Epithelial cell of proximal tubule (primary cell): ENCODE results near the gene PPFIA2. TPM values are rescaled to one million over a fixed set of nuclear protein-coding genes. Genes with fewer than 3 reads are reported as not detected.

ENCODE experiments used
- DNase-seq: peaks from one replicate; pipeline ENCODE4 v3.0.0-alpha.2; 2011; ENCODE audit warnings: low read depth
- H3K4me3 ChIP-seq: 2 replicates; pipeline ENCODE4 v1.5.1; 2011; ENCODE audit warnings: low read depth, mild to moderate bottlenecking, low read length
- total RNA-seq: library from RNA; depleted of rRNA; stranded (reverse); fragments of >200 nt; gene quantifications from 2 replicates; pipeline ENCODE4 v1.2.3, GENCODE V29; 2015
- TF ChIP-seq, protein P1 (sequence below): conservative IDR thresholded peaks from 2 replicates; pipeline ENCODE4 v1.5.1; 2012; ENCODE audit warnings: low read depth, mild to moderate bottlenecking, low read length

PPFIA2 gene
- total RNA-seq, 1 donor from 2014 or later = 0.06 TPM

- no peak for DNase-seq
- TF ChIP-seq, protein P1, sequence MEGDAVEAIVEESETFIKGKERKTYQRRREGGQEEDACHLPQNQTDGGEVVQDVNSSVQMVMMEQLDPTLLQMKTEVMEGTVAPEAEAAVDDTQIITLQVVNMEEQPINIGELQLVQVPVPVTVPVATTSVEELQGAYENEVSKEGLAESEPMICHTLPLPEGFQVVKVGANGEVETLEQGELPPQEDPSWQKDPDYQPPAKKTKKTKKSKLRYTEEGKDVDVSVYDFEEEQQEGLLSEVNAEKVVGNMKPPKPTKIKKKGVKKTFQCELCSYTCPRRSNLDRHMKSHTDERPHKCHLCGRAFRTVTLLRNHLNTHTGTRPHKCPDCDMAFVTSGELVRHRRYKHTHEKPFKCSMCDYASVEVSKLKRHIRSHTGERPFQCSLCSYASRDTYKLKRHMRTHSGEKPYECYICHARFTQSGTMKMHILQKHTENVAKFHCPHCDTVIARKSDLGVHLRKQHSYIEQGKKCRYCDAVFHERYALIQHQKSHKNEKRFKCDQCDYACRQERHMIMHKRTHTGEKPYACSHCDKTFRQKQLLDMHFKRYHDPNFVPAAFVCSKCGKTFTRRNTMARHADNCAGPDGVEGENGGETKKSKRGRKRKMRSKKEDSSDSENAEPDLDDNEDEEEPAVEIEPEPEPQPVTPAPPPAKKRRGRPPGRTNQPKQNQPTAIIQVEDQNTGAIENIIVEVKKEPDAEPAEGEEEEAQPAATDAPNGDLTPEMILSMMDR = no peak
- H3K4me3 ChIP-seq = no peak overlapping the region
Observed at GRCh38 chr12:81253360-81253759, 505.8 kb downstream of the PPFIA2 start.

DNA sequence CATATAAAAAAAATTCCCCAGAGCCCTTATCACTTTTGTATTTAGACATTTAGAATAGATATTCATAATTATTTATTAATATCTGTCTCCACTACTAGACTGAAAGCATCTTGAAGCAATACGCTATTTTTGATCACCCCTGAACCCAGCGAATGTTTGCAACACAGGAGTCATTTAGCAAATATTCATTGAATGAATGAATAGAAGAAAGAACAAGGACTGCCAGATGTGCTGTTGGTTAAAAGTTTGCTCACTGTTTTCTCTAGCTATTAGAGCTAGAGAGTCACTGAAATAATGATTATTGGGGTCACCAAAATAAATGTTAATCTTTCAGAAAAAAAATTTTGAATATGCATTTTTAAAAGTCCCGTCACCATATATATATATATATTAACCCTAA, 506.9 kb downstream of the PPFIA2 start:
- TF ChIP-seq, protein P1 = no peak
- DNase-seq = no peak
- no peak overlapping the region for H3K4me3 ChIP-seq

GRCh38 chr12:81249976-81250375, 509.2 kb downstream of the PPFIA2 start:
- no peak for DNase-seq
- TF ChIP-seq, protein P1 = no peak
- H3K4me3 ChIP-seq = no peak overlapping the region

GRCh38 chr12:81245907-81246570, 513.1 kb downstream of the PPFIA2 start:
- TF ChIP-seq, protein P1 = no peak
- H3K4me3 ChIP-seq = no peak overlapping the region
- DNase-seq = no peak

DNA sequence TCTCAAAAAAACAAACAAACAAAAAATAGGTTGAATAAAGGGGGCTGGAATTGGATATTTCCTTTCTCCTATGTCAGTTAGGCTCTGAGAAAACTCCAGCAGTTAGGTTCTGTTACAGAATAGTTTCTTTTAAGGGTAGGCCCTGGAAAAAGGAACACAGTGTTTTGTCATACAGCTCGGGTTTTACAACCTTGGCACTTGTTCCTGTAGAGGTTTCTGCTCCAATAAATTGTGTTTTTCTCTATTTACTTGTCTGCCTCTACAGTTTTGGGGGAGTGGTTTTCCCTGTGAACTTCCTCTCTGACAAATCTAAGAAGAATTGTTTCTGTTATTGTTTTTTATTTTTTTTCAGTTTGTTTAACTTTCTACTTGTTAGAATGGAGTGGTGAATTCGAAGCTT, 513.7 kb downstream of the PPFIA2 start:
- TF ChIP-seq, protein P1 = no peak
- H3K4me3 ChIP-seq = no peak overlapping the region
- DNase-seq = no peak

DNA sequence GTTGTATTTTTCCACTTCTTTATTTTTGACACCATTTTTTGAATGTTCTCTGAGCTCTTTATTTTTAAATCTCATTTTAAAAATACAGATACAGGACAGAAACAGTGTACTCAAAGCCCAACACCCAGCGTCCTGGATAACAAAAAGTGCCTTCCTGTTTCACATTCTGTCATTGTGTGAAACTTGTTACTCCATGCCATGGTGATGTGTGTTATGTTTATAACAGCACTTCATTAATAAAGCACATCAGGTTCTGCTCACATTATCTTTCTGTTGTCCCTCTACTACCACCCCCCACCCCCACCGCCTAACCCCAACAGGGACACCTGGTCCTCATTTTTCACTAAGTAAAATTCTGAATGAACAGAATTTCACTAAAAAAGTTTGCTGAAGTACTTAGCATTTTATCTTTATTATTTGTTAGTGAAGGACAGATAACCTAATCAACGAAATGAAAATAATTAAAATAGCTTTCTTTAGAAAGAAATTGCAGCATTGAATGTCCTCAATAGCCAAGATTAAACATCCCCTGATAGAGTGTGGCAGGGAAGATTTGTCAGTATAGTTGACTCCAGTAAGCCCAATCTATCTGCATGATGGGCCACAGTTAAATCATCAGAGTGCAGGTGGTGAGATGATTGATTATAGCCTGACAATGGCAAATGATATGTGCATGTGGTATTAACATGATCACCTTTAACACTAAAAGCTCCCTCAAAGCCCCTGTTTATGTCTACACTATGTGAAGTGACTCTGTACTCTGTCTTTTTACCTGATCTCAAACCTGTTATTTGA, 527.4 kb downstream of the PPFIA2 start:
- no peak for DNase-seq
- TF ChIP-seq, protein P1 = no peak
- H3K4me3 ChIP-seq = no peak overlapping the region
